PFSK-1 (cell line): Measurements from ENCODE around the gene UAP1L1.

ENCODE experiments used
- POLR2AphosphoS5 ChIP-seq: IDR thresholded peaks from 2 replicates; pipeline ENCODE4 v1.6.1; 2012; ENCODE audit warnings: low read depth, mild to moderate bottlenecking, control low read depth, low read length, moderate library complexity
- SIN3A ChIP-seq: IDR thresholded peaks from 2 replicates; pipeline ENCODE4 v1.6.1; 2012; ENCODE audit warnings: mild to moderate bottlenecking, low read length, moderate library complexity, borderline replicate concordance; ENCODE audit not compliant: insufficient read depth
- TF ChIP-seq, protein P1 (sequence below), 2 experiments: IDR thresholded peaks; 2 replicates each; pipeline versions ENCODE4 v1.6.1 to v1.8.0; 2011 to 2012; ENCODE audit warnings: low read depth in 2 of 2, low read length in 2 of 2, control low read depth in 1 of 2, inconsistent platforms in 1 of 2, mild to moderate bottlenecking in 1 of 2, moderate library complexity in 1 of 2; ENCODE audit not compliant: insufficient read depth in 1 of 2

DNA sequence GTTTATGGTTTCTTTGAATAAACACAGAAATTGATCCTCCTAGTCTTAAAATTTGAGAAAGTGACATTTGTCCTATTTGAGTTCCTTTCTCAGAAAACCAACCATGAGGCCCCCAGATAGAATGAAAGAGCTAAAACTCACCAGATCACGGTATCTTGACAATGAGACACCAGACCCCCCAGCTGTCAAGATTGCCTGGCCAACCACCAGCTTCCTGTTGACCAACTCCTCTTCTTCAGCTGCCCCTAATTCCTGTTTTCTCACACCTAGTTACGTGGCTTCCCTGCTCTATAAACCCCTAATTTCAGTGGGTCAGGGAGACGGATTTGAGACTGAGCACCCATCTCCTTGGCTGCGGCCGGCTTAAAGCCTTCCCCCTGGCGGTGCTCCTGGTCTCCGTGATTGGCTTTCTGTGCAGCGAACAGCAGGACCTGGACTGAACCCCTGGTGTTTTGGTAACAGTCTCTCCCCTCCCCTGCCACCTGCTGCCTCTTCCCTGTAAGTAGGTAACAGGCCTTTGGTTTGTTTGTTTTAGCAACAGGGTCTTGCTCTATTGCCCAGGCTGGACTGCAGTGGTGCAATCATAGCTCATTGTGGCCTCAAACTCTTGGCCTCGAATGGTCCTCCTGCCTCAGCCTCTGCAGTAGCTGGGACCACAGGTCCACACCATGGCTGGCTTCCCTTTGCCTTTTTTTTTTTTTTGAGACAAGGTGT lies 18.6 kb upstream of the UAP1L1 start:
- TF ChIP-seq, protein P1, sequence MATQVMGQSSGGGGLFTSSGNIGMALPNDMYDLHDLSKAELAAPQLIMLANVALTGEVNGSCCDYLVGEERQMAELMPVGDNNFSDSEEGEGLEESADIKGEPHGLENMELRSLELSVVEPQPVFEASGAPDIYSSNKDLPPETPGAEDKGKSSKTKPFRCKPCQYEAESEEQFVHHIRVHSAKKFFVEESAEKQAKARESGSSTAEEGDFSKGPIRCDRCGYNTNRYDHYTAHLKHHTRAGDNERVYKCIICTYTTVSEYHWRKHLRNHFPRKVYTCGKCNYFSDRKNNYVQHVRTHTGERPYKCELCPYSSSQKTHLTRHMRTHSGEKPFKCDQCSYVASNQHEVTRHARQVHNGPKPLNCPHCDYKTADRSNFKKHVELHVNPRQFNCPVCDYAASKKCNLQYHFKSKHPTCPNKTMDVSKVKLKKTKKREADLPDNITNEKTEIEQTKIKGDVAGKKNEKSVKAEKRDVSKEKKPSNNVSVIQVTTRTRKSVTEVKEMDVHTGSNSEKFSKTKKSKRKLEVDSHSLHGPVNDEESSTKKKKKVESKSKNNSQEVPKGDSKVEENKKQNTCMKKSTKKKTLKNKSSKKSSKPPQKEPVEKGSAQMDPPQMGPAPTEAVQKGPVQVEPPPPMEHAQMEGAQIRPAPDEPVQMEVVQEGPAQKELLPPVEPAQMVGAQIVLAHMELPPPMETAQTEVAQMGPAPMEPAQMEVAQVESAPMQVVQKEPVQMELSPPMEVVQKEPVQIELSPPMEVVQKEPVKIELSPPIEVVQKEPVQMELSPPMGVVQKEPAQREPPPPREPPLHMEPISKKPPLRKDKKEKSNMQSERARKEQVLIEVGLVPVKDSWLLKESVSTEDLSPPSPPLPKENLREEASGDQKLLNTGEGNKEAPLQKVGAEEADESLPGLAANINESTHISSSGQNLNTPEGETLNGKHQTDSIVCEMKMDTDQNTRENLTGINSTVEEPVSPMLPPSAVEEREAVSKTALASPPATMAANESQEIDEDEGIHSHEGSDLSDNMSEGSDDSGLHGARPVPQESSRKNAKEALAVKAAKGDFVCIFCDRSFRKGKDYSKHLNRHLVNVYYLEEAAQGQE (IDR thresholded peaks at IDR 0.05; ENCODE audit: insufficient read depth in 1 of 2, low read depth in 2 of 2, low read length in 2 of 2) = no peak
- no peak for TF ChIP-seq SIN3A
- no peak for TF ChIP-seq POLR2AphosphoS5
